Effector memory CD8-positive, alpha-beta T cell (primary cell): ENCODE data around the gene LRRC4B.
"Not testable (repeated sequence)": the region's sequence is repeated elsewhere in the genome, so short reads cannot be mapped to it uniquely, and the experiment has no call there.

Experiments
- ATAC-seq: fragments of 150-1000 bp; cut with Tn5 transposase; replicated peaks from 2 replicates; pipeline ENCODE4 v1.10.0; 2021; ENCODE audit warnings: mild to moderate bottlenecking, moderate library complexity
- DNase-seq, 3 experiments: peaks; one replicate each; pipeline ENCODE4 v3.0.0; 2021
- H3K27ac Mint-ChIP-seq, 2 donors: one replicate each; pipeline ENCODE4 v1.8.0; 2022; ENCODE audit warnings: mild to moderate bottlenecking in 2 of 2, mixed read lengths in 2 of 2, moderate library complexity in 2 of 2
- H3K27me3 Mint-ChIP-seq, 2 donors: one replicate each; pipeline ENCODE4 v1.8.0; 2022; ENCODE audit warnings: mixed read lengths in 2 of 2
- H3K36me3 Mint-ChIP-seq: one replicate; pipeline ENCODE4 v1.8.0; 2022; ENCODE audit warnings: mild to moderate bottlenecking, moderate library complexity, mixed read lengths; ENCODE audit not compliant: insufficient read depth
- H3K4me1 Mint-ChIP-seq, 2 donors: one replicate each; pipeline ENCODE4 v1.8.0; 2022; ENCODE audit warnings: low read depth in 2 of 2, mixed read lengths in 2 of 2
- H3K4me3 Mint-ChIP-seq, 2 donors: one replicate each; pipeline ENCODE4 v1.8.0; 2022; ENCODE audit warnings: mild to moderate bottlenecking in 2 of 2, mixed read lengths in 2 of 2, moderate library complexity in 2 of 2
- H3K9me3 Mint-ChIP-seq, 2 donors: one replicate each; pipeline ENCODE4 v1.8.0; 2022; ENCODE audit warnings: mixed read lengths in 2 of 2
- total RNA-seq, 9 experiments: gene quantifications; one replicate each; lab custom pipeline; 2026; lab: John Stamatoyannopoulos, UW

Gene LRRC4B, protein sequence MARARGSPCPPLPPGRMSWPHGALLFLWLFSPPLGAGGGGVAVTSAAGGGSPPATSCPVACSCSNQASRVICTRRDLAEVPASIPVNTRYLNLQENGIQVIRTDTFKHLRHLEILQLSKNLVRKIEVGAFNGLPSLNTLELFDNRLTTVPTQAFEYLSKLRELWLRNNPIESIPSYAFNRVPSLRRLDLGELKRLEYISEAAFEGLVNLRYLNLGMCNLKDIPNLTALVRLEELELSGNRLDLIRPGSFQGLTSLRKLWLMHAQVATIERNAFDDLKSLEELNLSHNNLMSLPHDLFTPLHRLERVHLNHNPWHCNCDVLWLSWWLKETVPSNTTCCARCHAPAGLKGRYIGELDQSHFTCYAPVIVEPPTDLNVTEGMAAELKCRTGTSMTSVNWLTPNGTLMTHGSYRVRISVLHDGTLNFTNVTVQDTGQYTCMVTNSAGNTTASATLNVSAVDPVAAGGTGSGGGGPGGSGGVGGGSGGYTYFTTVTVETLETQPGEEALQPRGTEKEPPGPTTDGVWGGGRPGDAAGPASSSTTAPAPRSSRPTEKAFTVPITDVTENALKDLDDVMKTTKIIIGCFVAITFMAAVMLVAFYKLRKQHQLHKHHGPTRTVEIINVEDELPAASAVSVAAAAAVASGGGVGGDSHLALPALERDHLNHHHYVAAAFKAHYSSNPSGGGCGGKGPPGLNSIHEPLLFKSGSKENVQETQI
- total RNA-seq, result 0 to 1.1 (median 0) reads per million in 9 experiments

- Mint-ChIP-seq H3K27ac (no peak within 1 kb of the TSS), H3K36me3 (no peaks in the 10 kb centered on the region), H3K4me1 (peaks cover 11 to 12% of the 10 kb centered on the region in 2 donors), H3K4me3 (peak within 1 kb of the TSS in 1 of 2 donors; percentile 3), H3K9me3 (no peaks in the 10 kb centered on the region), H3K27me3 (peaks cover 62 to 85% of the 10 kb centered on the region in 2 donors)
- no peak for ATAC-seq
- DNase-seq, result no peak
These were observed at the start of gene LRRC4B for GRCh38 chr19:50567882-50568727. Gene LRRC4B (minus strand): TSS chr19:50568435. CDS start chr19:50548838, 19,597 bp downstream.

DNA sequence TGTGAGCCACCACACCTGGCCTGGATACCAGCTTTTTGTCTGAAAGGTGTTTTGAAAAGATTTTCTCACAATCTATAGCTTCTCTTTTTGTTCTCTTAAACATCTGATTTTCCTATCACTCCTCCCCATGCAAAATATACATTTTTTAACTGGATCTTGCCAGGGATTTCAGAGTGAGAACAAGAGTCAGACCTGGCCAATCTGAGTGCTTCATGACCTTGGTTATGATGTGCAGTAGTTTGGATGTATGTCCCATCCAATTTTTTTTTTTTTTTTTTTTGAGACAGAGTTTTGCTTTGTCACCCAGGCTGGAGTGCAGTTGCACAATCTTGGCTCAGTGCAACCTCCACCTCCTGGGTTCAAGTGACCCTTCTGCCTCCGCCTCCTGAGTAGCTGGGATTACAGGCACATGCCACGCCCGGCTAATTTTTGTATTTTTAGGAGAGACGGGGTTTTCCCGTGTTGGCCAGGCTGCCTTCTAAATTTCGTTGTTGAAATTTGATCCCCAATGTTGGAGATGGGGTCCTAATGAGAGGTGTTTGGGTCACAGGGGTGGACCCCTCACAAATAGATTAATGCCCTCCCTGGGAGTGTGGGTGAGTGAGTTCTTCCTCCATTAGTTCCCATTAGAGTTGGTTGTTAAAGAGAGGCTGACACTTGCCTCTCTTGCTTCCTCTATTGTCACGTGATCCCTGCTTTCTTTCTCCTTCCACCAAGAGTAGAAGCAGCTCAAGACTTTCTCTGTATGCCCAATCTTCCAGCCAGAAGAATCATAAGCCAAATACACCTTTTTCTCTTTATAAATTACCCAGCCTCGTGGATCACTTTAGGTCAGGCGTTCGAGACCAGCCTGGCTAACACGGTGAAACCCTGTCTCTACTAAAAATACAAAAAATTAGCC lies 44.5 kb upstream of the LRRC4B start:
- not testable (repeated sequence) for H3K9me3 Mint-ChIP-seq, H3K27ac Mint-ChIP-seq, ATAC-seq, H3K36me3 Mint-ChIP-seq, DNase-seq, H3K4me1 Mint-ChIP-seq, H3K4me3 Mint-ChIP-seq
- H3K27me3 Mint-ChIP-seq, result peaks cover 8 to 17% of the 10 kb centered on the region in 2 donors

DNA sequence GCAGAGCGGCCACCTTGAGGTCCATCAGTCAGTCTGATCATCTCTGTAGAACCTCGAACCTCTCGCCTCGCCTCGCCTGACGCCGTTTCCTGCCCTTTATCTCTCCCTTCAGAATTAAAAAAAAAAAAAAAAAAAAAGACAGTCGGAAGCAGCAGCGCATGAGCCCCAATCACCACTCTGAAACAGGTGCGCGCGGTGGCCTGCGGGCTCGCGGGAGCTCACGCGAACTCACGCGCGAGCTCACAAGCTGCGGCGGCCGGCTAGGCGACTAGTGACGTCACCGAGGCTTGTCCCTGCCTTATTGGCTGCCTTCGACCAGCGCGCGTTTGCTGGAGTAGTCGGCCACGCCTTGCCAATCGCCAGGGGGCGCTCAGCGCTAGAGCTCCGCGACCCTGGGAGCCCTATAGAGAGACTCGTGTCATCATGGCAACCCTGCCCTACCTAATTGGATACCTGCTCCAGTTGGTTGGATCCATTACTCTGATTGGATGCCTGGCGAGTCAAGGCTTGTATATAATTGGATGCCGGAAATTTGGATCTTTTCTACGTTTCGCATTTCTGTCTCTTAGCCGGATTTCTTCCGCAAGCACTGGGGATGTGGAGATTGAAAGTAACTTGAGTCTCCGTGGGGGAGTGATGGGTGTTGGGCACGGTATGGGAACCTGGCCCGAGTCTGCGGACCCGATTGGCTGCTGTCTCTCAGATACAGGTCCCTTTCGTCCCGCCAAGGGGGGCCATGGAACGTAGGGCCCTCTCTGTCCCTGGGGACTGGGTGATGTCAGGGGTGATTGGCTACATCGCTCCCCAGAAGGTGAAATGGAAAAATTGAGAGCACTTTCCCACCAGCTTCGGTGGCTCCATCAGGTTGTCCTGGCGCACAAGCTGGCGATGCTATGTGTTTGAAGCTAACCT lies 39.9 kb upstream of the LRRC4B start:
- peak; percentile 45 for ATAC-seq
- H3K4me1 Mint-ChIP-seq, result peaks cover 5 to 9% of the 10 kb centered on the region in 2 donors
- peaks cover 31% of the 10 kb centered on the region in 2 donors for H3K27me3 Mint-ChIP-seq
- no peaks in the 10 kb centered on the region for H3K36me3 Mint-ChIP-seq
- H3K9me3 Mint-ChIP-seq, result peaks cover 0 to 5% of the 10 kb centered on the region in 2 donors
- H3K27ac Mint-ChIP-seq, result no peak overlapping the region
- H3K4me3 Mint-ChIP-seq, result peak overlapping the region in 1 of 2 donors; percentile 13
- peak; percentile 11 to 17 (median 15) for DNase-seq

- Mint-ChIP-seq H3K9me3 (peaks cover 0 to 5% of the 10 kb centered on the region in 2 donors), H3K27me3 (peaks cover 39% of the 10 kb centered on the region in 2 donors), H3K4me1 (peaks cover 5 to 9% of the 10 kb centered on the region in 2 donors), H3K36me3 (no peaks in the 10 kb centered on the region), H3K27ac (no peak overlapping the region), H3K4me3 (no peak overlapping the region)
- DNase-seq, result no peak
- ATAC-seq, result no peak
These were observed 39.2 kb upstream of the LRRC4B start for GRCh38 chr19:50607388-50607787.

DNA sequence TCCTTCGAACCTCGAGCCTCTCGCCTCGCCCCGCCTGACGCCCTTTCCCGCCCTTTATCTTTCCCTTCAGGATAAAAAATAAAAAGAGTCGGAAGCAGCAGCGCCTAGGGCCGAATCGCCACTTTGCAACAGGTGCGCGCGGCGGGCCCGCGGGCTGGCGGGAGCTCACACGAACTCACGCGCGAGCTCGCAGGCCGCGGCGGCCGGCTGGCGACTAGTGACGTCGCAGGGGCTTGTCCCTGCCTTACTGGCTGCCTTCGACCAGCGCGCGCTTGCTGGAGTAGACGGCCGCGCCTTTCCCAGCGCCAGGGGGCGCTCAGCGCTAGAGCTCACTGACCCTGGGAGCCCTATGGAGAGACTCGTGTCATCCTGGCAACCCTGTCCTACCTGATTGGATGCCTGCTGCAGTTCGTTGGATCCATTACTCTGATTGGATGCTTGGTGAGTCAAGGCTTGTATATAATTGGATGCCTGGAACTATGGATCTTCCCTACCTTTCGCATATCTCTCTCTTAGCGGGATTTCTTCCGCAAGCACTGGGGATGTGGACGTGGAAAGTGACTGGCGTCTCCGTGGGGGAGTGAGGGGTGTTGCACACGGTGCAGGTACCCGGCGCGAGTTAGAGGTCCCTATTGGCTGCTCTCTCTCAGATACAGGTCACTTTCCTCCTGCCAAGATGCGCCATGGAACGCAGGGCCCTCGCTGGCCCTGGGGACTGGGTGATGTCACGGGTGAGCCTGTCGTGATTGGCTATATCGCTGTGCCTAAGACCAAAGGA lies 38.0 kb upstream of the LRRC4B start:
- H3K36me3 Mint-ChIP-seq, H3K4me3 Mint-ChIP-seq, H3K9me3 Mint-ChIP-seq, H3K4me1 Mint-ChIP-seq, H3K27ac Mint-ChIP-seq, ATAC-seq, DNase-seq: not testable (repeated sequence)
- H3K27me3 Mint-ChIP-seq, result peaks cover 50% of the 10 kb centered on the region in 2 donors

GRCh38 chr19:50604264-50605073 lies 36.2 kb upstream of the LRRC4B start:
- H3K27me3 Mint-ChIP-seq, result peaks cover 44 to 52% of the 10 kb centered on the region in 2 donors
- ATAC-seq, H3K36me3 Mint-ChIP-seq, H3K4me1 Mint-ChIP-seq, H3K4me3 Mint-ChIP-seq, DNase-seq, H3K9me3 Mint-ChIP-seq, H3K27ac Mint-ChIP-seq: not testable (repeated sequence)

- no peak for ATAC-seq
- no peak for DNase-seq
- Mint-ChIP-seq H3K4me1 (peaks cover 0 to 3% of the 10 kb centered on the region in 2 donors), H3K27ac (no peak overlapping the region), H3K9me3 (peaks cover 0 to 5% of the 10 kb centered on the region in 2 donors), H3K27me3 (peaks cover 37 to 54% of the 10 kb centered on the region in 2 donors), H3K36me3 (no peaks in the 10 kb centered on the region), H3K4me3 (no peak overlapping the region)
These were observed 34.7 kb upstream of the LRRC4B start for GRCh38 chr19:50602935-50603334.

- Mint-ChIP-seq H3K36me3 (no peaks in the 10 kb centered on the region), H3K27ac (no peak overlapping the region), H3K9me3 (peaks cover 0 to 4% of the 10 kb centered on the region in 2 donors), H3K27me3 (peaks cover 32 to 51% of the 10 kb centered on the region in 2 donors), H3K4me3 (no peak overlapping the region), H3K4me1 (peaks cover 0 to under 1% of the 10 kb centered on the region in 2 donors)
- DNase-seq (no peak), ATAC-seq (no peak)
These were observed 34.3 kb upstream of the LRRC4B start for GRCh38 chr19:50602496-50602895.

GRCh38 chr19:50602089-50602422 lies 33.8 kb upstream of the LRRC4B start:
- no peak overlapping the region for H3K27ac Mint-ChIP-seq
- no peak overlapping the region for H3K4me3 Mint-ChIP-seq
- ATAC-seq (no peak), DNase-seq (no peak)
- H3K36me3 Mint-ChIP-seq, result no peaks in the 10 kb centered on the region
- H3K4me1 Mint-ChIP-seq, result no peaks in the 10 kb centered on the region
- H3K9me3 Mint-ChIP-seq, result no peaks in the 10 kb centered on the region
- H3K27me3 Mint-ChIP-seq, result peaks cover 29 to 47% of the 10 kb centered on the region in 2 donors

GRCh38 chr19:50601407-50602088 lies 33.3 kb upstream of the LRRC4B start:
- DNase-seq (no peak), ATAC-seq (no peak)
- Mint-ChIP-seq H3K9me3 (no peaks in the 10 kb centered on the region), H3K4me3 (no peak overlapping the region), H3K27ac (no peak overlapping the region), H3K36me3 (no peaks in the 10 kb centered on the region), H3K27me3 (peaks cover 29 to 44% of the 10 kb centered on the region in 2 donors), H3K4me1 (no peaks in the 10 kb centered on the region)
